ENCODE measurements around the gene OPA1. TPM values are rescaled to one million over a fixed set of nuclear protein-coding genes. Genes with fewer than 3 reads are reported as not detected.
A peak's percentile ranks its signal among the peaks of the same experiment; 100 is the strongest.

OPA1 gene
- total RNA-seq, 2 experiments from 2014 or later, result 94.9 to 115 TPM

DNA sequence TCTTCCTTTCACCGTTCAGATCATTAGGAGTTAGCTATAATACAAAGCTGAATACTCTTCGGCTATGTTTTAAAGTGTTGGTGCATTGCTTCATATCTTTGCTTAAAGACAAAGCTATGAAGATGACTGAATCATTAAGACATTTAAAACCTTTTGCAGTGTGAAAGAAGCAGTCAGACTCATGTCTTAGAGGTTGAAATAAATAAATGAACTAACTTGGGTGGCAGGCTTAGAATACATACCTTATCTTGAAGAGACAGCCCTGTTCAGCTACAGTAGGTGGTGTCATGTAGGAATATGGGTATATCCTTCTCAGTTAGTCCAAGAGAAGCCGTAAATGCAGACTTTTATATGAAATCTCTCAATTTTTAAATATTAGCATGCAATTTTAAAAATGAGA lies 63.4 kb downstream of the OPA1 start:
- Mint-ChIP-seq H3K27ac (no peak overlapping the region), H3K36me3 (ENCODE audit: low read depth) (peaks cover 29% of the 10 kb centered on the region), H3K27me3 (no peaks in the 10 kb centered on the region), H3K9me3 (ENCODE audit: low read depth) (no peaks in the 10 kb centered on the region), H3K4me3 (no peak overlapping the region), H3K4me1 (no peaks in the 10 kb centered on the region)
- ATAC-seq (no peak), DNase-seq (no peak)
- intact Hi-C loops (cut with DNase I, micrococcal nuclease), result no loop called here
- ChIA-PET POLR2A (no interaction called here), CTCF (interaction anchor here (1.3 to 4.4 kb wide), 2 partner anchors 9 to 10 kb away, joined by 3 to 16 read pairs; no protein-coding TSS in a partner anchor)

DNA sequence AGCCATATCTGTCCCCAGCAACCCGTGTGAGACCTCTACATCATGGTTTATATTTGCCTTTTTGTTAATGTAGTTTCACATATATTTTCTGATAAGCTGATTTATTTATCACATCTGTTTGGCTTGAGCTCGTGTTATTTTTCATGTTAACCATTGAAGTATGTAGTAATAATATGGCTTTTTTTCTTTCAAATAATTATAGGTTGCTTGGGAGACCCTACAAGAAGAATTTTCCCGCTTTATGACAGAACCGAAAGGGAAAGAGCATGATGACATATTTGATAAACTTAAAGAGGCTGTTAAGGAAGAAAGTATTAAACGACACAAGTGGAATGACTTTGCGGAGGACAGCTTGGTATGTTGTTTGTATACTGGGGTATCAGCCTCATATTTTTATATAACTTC lies 63.9 kb downstream of the OPA1 start:
- ChIA-PET POLR2A (no interaction called here), CTCF (interaction anchor here (1.3 to 4.4 kb wide), 3 partner anchors 9 to 660 kb away, joined by 3 to 16 read pairs (median 4); no protein-coding TSS in a partner anchor)
- H3K4me1 Mint-ChIP-seq, result no peaks in the 10 kb centered on the region
- peaks cover 30% of the 10 kb centered on the region for H3K36me3 Mint-ChIP-seq (ENCODE audit: low read depth)
- no peak overlapping the region for H3K27ac Mint-ChIP-seq
- DNase-seq, result no peak
- H3K9me3 Mint-ChIP-seq (ENCODE audit: low read depth), result no peaks in the 10 kb centered on the region
- H3K27me3 Mint-ChIP-seq, result no peaks in the 10 kb centered on the region
- no peak overlapping the region for H3K4me3 Mint-ChIP-seq
- no peak for ATAC-seq
- intact Hi-C loops (cut with DNase I, micrococcal nuclease), result no loop called here

DNA sequence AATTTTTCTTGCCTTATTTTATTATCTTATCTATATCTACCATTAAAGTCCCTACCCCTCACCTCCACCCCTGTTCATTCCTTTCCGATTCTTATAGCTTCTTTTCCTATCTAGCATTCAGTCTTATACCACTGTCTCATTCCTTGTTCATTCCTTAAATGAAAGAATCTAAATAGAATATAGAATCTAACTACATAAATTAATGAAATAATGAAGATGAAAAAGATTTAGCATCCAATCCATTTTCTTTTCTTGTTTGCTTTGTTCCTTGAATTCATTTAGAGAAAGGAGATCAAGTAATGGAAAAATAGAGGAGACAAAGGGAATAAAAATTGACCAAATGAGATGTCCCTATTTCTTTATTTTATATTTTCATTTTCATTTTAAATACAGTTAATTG lies 67.2 kb downstream of the OPA1 start:
- intact Hi-C loops (cut with DNase I, micrococcal nuclease), result no loop called here
- Mint-ChIP-seq H3K36me3 (ENCODE audit: low read depth) (peaks cover 36% of the 10 kb centered on the region), H3K9me3 (ENCODE audit: low read depth) (no peaks in the 10 kb centered on the region), H3K27me3 (no peaks in the 10 kb centered on the region), H3K4me3 (no peak overlapping the region), H3K27ac (no peak overlapping the region), H3K4me1 (no peaks in the 10 kb centered on the region)
- no peak for DNase-seq
- ChIA-PET CTCF (no interaction called here), POLR2A (no interaction called here)
- ATAC-seq, result no peak

DNA sequence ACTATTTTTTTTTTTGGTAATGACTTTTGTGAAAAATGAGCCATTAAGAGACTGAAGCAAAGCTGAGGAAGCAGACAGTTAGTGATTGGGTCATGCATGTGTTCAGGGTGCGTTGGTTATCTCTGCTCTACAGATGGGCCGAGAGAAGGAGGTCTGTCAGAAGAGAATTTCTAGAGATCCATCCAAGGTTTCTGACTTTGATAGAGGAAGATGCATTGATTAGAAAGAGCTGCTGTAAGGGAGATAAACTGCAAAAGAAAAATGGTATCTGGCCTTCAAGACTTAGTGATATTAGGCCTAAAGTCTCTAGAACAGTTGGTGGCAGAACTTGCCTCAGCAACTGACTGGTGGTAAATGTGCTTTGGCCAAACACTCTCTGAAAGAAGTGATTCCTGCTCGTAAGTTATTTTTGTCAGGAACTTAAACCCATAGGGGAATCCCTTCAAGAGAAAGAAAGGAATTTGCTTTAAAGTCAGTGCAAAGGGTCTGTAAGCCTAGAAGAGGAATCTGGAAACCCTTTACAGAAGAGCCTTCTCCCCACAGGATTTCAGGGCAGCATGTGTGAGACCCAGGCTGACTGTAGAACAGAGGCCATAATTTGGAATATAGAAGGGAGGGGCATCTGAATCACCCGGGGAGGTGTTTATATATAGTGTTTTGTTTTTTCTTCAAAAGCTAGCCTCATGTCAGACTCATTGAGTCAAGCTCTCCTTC lies 67.8 kb downstream of the OPA1 start:
- H3K27me3 Mint-ChIP-seq, result no peaks in the 10 kb centered on the region
- H3K9me3 Mint-ChIP-seq (ENCODE audit: low read depth), result no peaks in the 10 kb centered on the region
- ChIA-PET POLR2A (no interaction called here), CTCF (interaction anchor here (0.6 to 1.0 kb wide), 2 partner anchors 15 to 30 kb away, joined by 3 to 4 read pairs; no protein-coding TSS in a partner anchor)
- intact Hi-C loops (cut with DNase I, micrococcal nuclease), result no loop called here
- DNase-seq, result no peak
- H3K36me3 Mint-ChIP-seq (ENCODE audit: low read depth), result peaks cover 36% of the 10 kb centered on the region
- no peak for ATAC-seq
- no peak overlapping the region for H3K4me3 Mint-ChIP-seq
- H3K27ac Mint-ChIP-seq, result no peak overlapping the region
- H3K4me1 Mint-ChIP-seq, result no peaks in the 10 kb centered on the region

DNA sequence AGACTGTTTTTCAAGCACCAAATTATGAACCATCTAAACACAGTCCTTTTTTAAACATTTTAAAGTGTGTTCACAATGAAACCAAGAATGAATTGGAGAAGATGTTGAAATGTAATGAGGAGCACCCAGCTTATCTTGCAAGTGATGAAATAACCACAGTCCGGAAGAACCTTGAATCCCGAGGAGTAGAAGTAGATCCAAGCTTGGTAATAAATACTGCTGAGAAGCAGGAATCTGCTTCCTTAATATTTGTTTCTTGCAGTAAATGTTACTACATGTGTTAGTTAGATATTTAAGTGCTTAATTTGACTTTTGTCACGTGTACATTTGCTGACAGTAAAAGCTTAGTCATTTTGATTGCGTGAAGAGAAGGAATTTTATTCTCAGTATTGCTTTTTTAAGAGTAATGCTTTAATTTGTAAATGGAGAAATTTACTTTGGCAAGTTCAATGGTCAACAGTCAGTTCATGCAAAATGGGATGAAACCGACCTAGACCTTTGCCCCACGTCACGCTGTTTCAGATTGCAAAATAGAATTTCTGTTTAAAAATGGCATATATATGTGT lies 69.8 kb downstream of the OPA1 start:
- Mint-ChIP-seq H3K36me3 (ENCODE audit: low read depth) (peaks cover 33% of the 10 kb centered on the region), H3K27ac (no peak overlapping the region), H3K4me1 (no peaks in the 10 kb centered on the region), H3K27me3 (no peaks in the 10 kb centered on the region), H3K4me3 (no peak overlapping the region), H3K9me3 (ENCODE audit: low read depth) (no peaks in the 10 kb centered on the region)
- ATAC-seq (no peak), DNase-seq (no peak)
- ChIA-PET POLR2A (no interaction called here), CTCF (interaction anchor here (0.9 to 2.2 kb wide), 6 partner anchors 10 to 653 kb away, joined by 3 to 8 read pairs (median 4); no protein-coding TSS in a partner anchor)
- intact Hi-C loops (cut with DNase I, micrococcal nuclease), result no loop called here

DNA sequence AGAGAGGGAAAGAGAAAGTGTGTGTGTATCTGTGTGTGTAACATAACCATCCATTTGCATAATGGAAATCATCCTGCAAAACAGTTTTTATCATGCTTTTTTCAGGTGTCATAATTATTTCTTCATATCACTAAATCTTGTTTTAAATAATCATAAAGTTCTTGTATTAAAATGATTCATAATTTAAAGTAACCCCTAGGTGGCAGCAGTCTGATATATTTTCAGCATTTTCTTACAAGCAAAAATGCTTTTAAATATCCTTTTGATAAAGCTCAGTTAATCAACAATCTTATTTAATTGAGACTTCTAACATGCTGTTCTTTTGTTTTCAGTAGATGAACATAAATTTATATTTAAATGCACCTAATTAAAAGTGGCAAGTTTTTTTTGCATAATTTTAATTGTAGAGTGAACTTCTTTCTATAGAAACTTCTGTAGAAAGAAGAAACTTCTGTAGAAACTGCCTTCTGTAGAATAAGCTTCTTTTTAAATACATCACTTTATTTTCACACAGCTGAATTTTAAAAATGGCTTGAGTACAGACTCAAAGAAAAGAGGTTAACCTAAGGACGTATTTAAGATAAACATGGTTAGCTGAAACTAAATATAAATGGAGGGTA lies 72.5 kb downstream of the OPA1 start:
- Mint-ChIP-seq H3K27ac (no peak overlapping the region), H3K36me3 (ENCODE audit: low read depth) (peaks cover 38% of the 10 kb centered on the region), H3K4me3 (no peak overlapping the region), H3K27me3 (no peaks in the 10 kb centered on the region), H3K4me1 (no peaks in the 10 kb centered on the region), H3K9me3 (ENCODE audit: low read depth) (no peaks in the 10 kb centered on the region)
- DNase-seq, result no peak
- POLR2A ChIA-PET, result interaction anchor here (0.7 kb wide), 1 partner anchor 55 kb away, joined by 3 read pairs; no protein-coding TSS in a partner anchor
- CTCF ChIA-PET, result interaction anchor here (0.8 to 2.6 kb wide), 17 partner anchors 9 to 760 kb away, joined by 3 to 24 read pairs (median 5); no protein-coding TSS in a partner anchor
- intact Hi-C loops (cut with DNase I, micrococcal nuclease), result loop anchor here (1.0 to 2.0 kb wide), 3 partner anchors 471 to 650 kb away; partner anchors contain the start of gene HES1 (in 1 of the 2)
- ATAC-seq, result no peak

DNA sequence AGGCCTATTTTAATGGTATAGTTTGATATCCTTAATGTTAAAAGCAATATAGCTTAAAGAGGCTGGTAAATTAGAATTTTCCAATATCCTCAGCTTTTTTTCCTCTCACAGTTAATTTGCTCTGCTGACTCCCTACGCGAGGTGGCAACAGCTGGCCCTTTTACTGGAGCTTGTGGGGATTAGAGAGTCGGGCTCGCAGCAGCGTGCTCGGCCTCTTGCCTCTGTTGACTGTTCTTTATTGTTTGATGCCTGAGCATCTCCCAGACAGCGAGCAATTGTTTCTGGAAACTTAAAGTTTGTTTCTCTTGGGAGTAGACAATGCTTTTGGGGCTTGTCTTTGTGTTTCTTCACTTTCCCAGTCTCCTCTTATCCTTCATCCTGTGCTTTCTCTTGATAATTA lies 80.8 kb downstream of the OPA1 start:
- ChIA-PET POLR2A (no interaction called here), CTCF (interaction anchor here (0.6 to 1.6 kb wide), 3 partner anchors 12 to 374 kb away, joined by 3 to 4 read pairs (median 3); no protein-coding TSS in a partner anchor)
- Mint-ChIP-seq H3K9me3 (ENCODE audit: low read depth) (no peaks in the 10 kb centered on the region), H3K4me1 (peaks cover 9% of the 10 kb centered on the region), H3K36me3 (ENCODE audit: low read depth) (peaks cover 30% of the 10 kb centered on the region), H3K27me3 (no peaks in the 10 kb centered on the region), H3K27ac (no peak overlapping the region), H3K4me3 (no peak overlapping the region)
- no peak for DNase-seq
- intact Hi-C loops (cut with DNase I, micrococcal nuclease), result loop anchor here in 1 of 2 experiments (10.0 kb wide), 1 partner anchor 461 kb away; the partner anchor contains the start of gene HES1
- ATAC-seq, result no peak

DNA sequence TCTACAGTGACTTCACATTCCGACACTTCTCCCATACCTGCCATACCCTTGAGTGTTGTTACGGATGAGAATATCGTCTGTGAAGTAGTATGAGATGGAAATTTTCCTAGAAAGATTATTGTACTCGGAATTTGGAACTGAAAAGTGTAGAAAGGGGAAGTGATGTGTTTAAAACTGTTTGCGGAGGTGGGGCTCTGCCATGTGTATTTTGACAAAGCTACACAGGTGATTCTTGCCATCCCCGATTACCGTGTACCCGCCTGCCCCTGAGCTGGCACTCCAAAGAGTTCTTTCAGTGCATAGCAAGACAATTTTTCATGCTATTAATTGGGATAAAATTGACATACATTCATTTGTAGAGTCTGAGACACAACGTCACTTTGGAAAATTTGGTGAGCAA lies 81.7 kb downstream of the OPA1 start:
- H3K9me3 Mint-ChIP-seq (ENCODE audit: low read depth), result no peaks in the 10 kb centered on the region
- H3K27ac Mint-ChIP-seq, result no peak overlapping the region
- peaks cover 9% of the 10 kb centered on the region for H3K4me1 Mint-ChIP-seq
- no peaks in the 10 kb centered on the region for H3K27me3 Mint-ChIP-seq
- ChIA-PET CTCF (interaction anchor here (1.6 kb wide), 2 partner anchors 9 to 13 kb away, joined by 4 to 6 read pairs; no protein-coding TSS in a partner anchor), POLR2A (no interaction called here)
- no peak overlapping the region for H3K4me3 Mint-ChIP-seq
- DNase-seq, result no peak
- intact Hi-C loops (cut with DNase I, micrococcal nuclease), result loop anchor here (5.0 to 10.0 kb wide), 2 partner anchors 460 to 633 kb away; partner anchors contain the start of gene HES1 (in 1 of the 2)
- H3K36me3 Mint-ChIP-seq (ENCODE audit: low read depth), result peaks cover 27% of the 10 kb centered on the region
- no peak for ATAC-seq

DNA sequence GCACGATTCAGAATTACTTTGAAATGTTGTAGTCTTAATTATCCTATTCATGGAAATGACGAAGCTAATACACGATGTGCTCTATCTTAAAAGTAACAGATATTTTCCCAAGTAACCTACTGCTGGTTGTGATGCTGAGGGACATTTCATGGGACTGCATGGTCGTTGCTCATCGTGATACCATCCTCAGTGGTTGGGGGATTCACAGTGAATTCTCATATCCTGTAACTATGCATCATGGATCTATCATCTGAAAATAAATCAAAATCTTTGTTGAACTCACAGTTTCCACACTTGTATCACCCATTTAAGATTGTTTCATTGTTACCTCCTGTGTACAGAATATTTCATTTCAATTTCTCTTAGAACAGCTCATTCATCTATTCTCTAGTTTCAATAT lies 84.7 kb downstream of the OPA1 start:
- Mint-ChIP-seq H3K9me3 (ENCODE audit: low read depth) (no peaks in the 10 kb centered on the region), H3K4me1 (peaks cover 9% of the 10 kb centered on the region), H3K4me3 (no peak overlapping the region), H3K27me3 (no peaks in the 10 kb centered on the region), H3K27ac (peak overlapping the region; percentile 44), H3K36me3 (ENCODE audit: low read depth) (peaks cover 22% of the 10 kb centered on the region)
- intact Hi-C loops (cut with DNase I, micrococcal nuclease), result loop anchor here (5.0 to 10.0 kb wide), 2 partner anchors 457 to 630 kb away; partner anchors contain the start of gene HES1 (in 1 of the 2)
- peak; percentile 37 for DNase-seq
- POLR2A ChIA-PET, result no interaction called here
- peak; percentile 93 for ATAC-seq
- CTCF ChIA-PET, result interaction anchor here (1.2 to 1.7 kb wide), 2 partner anchors 9 to 12 kb away, joined by 3 to 7 read pairs; no protein-coding TSS in a partner anchor

DNA sequence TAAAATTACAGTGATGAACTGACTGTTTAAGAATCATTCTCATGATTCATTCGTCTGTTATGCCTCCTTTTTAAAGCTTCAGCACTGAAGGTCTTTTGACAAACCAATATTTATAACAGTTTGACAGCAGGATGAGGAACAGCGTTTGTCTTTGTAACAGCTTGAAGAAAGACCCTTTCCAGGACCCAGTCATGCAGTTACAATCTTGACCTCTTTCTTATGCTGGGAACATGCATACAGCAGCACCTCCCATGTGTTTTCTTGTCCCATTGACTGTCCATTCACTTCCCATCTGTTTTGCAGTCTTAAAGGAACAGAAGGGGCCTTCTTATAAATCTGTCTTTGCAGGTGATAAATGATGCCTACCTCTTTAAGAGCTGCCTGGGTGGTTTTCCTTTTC lies 87.2 kb downstream of the OPA1 start:
- Mint-ChIP-seq H3K4me1 (peaks cover 9% of the 10 kb centered on the region), H3K4me3 (no peak overlapping the region), H3K27me3 (no peaks in the 10 kb centered on the region), H3K27ac (no peak overlapping the region), H3K9me3 (ENCODE audit: low read depth) (no peaks in the 10 kb centered on the region), H3K36me3 (ENCODE audit: low read depth) (peaks cover 31% of the 10 kb centered on the region)
- CTCF ChIA-PET, result interaction anchor here (0.7 kb wide), 1 partner anchor 635 kb away, joined by 3 read pairs; no protein-coding TSS in a partner anchor
- POLR2A ChIA-PET, result no interaction called here
- DNase-seq (no peak), ATAC-seq (no peak)
- intact Hi-C loops (cut with DNase I, micrococcal nuclease), result no loop called here

DNA sequence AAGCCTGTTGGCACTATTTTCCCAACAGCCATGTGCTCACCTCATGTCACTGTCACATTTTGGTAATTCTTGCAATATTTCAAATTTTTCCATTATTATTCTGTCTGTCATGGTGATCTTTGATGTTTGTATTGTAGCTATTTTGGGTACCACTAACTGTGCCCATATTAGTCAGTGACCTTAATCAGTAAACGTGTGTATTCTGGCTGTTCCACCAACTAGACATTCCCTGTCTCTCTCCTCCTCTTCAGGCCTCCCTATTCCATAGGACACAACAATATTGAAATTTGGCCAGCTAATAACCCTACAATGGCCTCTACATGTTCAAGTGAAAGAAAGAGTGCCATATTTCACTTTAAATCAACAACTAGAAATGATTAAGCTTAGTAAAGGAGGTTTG lies 88.6 kb downstream of the OPA1 start:
- ChIA-PET CTCF (interaction anchor here (2.1 kb wide), 1 partner anchor 16 kb away, joined by 10 read pairs; no protein-coding TSS in a partner anchor), POLR2A (no interaction called here)
- Mint-ChIP-seq H3K27ac (no peak overlapping the region), H3K4me3 (no peak overlapping the region), H3K4me1 (peaks cover 9% of the 10 kb centered on the region), H3K36me3 (ENCODE audit: low read depth) (peaks cover 20% of the 10 kb centered on the region), H3K9me3 (ENCODE audit: low read depth) (no peaks in the 10 kb centered on the region), H3K27me3 (no peaks in the 10 kb centered on the region)
- ATAC-seq, result no peak
- DNase-seq, result no peak
- intact Hi-C loops (cut with DNase I, micrococcal nuclease), result no loop called here

All from activated CD4-positive, alpha-beta T cell treated with anti-CD3 and anti-CD28 coated beads for 36 hours (primary cell).